Adipocyte (in vitro differentiated cells): ENCODE measurements around the gene LAMTOR2.
A peak's percentile ranks its signal among the peaks of the same experiment; 100 is the strongest.

Experiments used
- DNase-seq: peaks from one replicate; pipeline ENCODE4 v3.0.0-alpha.2; 2015; ENCODE audit warnings: low read depth
- H3K27me3 ChIP-seq: replicated peaks from 2 replicates; pipeline ENCODE4 v1.7.0; 2013; ENCODE audit warnings: mild to moderate bottlenecking, low read length, moderate library complexity; ENCODE audit not compliant: control insufficient read depth, insufficient read depth
- H3K36me3 ChIP-seq: 2 replicates; pipeline ENCODE4 v1.7.0; 2013; ENCODE audit warnings: low read length, mild to moderate bottlenecking, moderate library complexity; ENCODE audit not compliant: control insufficient read depth, insufficient read depth, severe bottlenecking
- H3K4me1 ChIP-seq: 2 replicates; pipeline ENCODE4 v1.7.0; 2013; ENCODE audit warnings: mild to moderate bottlenecking, low read length, moderate library complexity; ENCODE audit not compliant: control insufficient read depth, insufficient read depth
- H3K4me3 ChIP-seq: 2 replicates; pipeline ENCODE4 v1.7.0; 2013; ENCODE audit warnings: mild to moderate bottlenecking, low read length, moderate library complexity
- H3K9ac ChIP-seq: 2 replicates; pipeline ENCODE4 v1.7.0; 2013; ENCODE audit warnings: mild to moderate bottlenecking, low read length, moderate library complexity
- H3K9me3 ChIP-seq: 2 replicates; pipeline ENCODE4 v1.7.0; 2013; ENCODE audit warnings: mild to moderate bottlenecking, low read length, moderate library complexity; ENCODE audit not compliant: control insufficient read depth

Gene LAMTOR2

DNA sequence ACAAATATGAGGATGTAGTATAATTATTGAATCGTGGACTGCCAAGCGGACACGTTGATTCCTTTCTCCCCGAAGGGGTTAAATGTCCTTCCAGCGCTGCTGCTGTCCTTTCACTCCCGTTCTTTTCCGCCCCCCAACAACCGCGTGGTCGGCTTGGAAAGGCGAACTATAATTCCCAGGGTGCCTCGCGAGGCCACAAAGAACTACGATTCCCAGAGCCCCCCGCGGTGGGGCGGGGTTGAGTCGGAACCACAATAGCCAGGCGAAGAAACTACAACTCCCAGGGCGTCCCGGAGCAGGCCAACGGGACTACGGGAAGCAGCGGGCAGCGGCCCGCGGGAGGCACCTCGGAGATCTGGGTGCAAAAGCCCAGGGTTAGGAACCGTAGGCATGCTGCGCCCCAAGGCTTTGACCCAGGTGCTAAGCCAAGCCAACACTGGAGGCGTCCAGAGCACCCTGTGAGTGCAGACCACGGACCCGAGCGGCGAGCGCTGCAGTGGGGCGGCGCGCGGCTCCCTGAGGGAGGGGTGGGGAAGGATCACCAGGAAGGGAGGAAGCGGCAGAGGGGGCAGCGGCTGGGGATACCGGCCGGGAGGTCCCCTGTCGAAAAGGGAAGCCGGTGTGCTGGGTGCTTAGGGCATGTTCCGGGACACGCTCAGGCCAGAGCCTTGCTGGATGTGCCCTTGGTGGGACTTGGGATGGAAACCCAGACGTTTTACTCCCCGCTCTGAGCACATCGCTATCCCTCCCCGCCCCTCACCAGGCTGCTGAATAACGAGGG lies at the start of gene LAMTOR2:
Gene LAMTOR2 (plus strand): TSS at position 283 of the 781 bp plus-strand sequence. CDS start 108 bp downstream, at position 391.
- DNase-seq = peak; percentile 99
- Histone ChIP-seq H3K27me3 (no peaks in the 10 kb centered on the region), H3K36me3 (peaks cover 4% of the 10 kb centered on the region), H3K9ac (peak within 1 kb of the TSS; percentile 99), H3K4me3 (peak within 1 kb of the TSS; percentile 91), H3K4me1 (peaks cover 8% of the 10 kb centered on the region), H3K9me3 (no peaks in the 10 kb centered on the region)

DNA sequence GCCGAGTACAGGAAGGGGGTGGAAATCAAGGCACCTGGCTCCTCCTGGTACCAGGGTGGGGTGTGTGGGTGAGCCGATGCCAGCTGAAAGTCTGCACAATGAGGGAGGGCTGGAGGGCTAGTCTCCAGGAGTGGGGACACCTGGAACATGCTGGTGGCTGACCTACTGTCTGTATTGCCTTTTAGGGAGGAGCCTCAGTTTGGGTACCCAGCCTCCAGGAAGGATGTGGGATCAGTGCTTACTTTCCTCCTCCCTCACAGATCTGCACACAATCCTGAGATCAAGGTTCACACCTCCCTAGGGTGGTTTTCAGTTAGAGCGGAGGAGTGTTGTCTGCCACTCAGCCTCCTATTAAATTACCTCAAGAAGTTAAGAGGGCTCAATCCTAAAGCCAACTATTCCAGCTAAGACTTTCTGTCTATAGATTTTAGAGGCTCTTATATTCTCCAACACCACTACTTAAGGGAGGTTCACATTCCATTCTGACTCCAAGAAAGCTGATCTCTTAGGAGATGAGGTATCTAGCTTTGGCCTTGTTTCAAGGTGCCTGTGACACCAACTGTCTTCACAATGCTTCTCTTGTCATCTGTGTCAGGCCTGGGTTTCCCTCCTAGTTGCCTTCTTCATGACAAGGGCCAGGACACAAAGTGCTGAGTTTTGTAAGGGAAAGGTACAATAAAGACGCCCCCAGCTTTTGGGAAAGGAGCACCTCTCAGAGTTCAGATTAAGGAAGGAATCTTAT lies 49.6 kb upstream of the LAMTOR2 start:
- H3K4me3 ChIP-seq = no peak overlapping the region
- peaks cover 19% of the 10 kb centered on the region for H3K4me1 ChIP-seq
- H3K9me3 ChIP-seq = no peaks in the 10 kb centered on the region
- DNase-seq = no peak
- H3K9ac ChIP-seq = no peak overlapping the region
- no peaks in the 10 kb centered on the region for H3K27me3 ChIP-seq
- H3K36me3 ChIP-seq = peaks cover 20% of the 10 kb centered on the region

DNA sequence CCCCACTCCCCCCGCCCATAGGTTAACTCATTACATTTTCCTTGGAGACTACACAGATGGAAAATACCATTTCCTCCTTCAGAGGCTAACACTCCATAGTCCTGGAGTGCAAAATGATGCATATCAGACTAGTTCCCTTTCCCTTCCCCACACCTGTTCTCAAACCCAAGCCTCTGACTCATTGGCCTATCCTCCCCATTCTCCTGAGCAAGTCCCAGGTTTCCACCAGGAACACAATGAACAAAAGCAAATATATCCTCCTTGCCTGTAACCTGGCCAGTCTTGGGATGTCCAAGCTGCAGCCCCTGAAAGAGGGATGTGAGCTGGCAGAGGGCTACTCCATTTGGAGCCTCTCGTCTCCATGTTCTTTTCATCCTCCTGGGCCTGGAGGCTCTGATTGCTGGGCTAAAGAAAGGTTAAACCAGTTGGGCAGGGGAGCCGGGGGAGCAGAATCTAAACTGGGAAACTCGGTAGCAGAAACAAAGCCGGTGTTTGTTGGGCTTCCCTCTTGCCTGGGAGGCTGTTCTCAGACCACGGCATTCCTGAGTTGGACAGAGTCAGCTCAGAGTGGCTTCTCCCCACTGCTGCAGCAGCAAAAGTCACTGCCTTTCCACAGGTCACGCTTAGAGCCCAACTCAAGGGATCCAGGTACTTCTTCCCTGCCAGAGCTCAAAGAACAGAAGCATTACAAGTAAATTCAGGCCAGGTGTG lies 47.8 kb upstream of the LAMTOR2 start:
- Histone ChIP-seq H3K9ac (no peak overlapping the region), H3K36me3 (peaks cover 38% of the 10 kb centered on the region), H3K27me3 (no peaks in the 10 kb centered on the region), H3K4me1 (peaks cover 9% of the 10 kb centered on the region), H3K9me3 (no peaks in the 10 kb centered on the region), H3K4me3 (no peak overlapping the region)
- no peak for DNase-seq

DNA sequence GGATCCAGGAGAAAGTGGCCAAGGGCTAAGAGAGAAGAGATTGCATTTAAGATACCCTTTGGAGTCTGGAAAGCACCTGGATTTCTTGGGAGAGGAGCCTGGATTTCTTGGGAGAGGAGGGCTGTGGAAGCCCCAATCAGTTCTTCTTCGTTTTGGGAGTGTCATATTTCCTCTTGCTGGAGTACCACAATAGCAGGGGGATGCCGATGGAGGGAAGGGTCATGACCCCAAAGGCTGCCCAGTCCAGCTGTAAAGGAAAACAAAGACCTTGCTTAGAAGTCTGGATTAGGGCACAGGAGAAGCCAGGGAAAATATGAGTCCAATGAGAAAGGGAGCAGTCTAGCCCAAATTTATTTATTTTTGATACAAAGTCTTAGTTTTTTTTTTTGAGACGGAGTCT lies 45.2 kb upstream of the LAMTOR2 start:
- H3K4me3 ChIP-seq = no peak overlapping the region
- DNase-seq = no peak
- peaks cover 4% of the 10 kb centered on the region for H3K4me1 ChIP-seq
- no peak overlapping the region for H3K9ac ChIP-seq
- no peaks in the 10 kb centered on the region for H3K27me3 ChIP-seq
- no peaks in the 10 kb centered on the region for H3K9me3 ChIP-seq
- peaks cover 64% of the 10 kb centered on the region for H3K36me3 ChIP-seq

DNA sequence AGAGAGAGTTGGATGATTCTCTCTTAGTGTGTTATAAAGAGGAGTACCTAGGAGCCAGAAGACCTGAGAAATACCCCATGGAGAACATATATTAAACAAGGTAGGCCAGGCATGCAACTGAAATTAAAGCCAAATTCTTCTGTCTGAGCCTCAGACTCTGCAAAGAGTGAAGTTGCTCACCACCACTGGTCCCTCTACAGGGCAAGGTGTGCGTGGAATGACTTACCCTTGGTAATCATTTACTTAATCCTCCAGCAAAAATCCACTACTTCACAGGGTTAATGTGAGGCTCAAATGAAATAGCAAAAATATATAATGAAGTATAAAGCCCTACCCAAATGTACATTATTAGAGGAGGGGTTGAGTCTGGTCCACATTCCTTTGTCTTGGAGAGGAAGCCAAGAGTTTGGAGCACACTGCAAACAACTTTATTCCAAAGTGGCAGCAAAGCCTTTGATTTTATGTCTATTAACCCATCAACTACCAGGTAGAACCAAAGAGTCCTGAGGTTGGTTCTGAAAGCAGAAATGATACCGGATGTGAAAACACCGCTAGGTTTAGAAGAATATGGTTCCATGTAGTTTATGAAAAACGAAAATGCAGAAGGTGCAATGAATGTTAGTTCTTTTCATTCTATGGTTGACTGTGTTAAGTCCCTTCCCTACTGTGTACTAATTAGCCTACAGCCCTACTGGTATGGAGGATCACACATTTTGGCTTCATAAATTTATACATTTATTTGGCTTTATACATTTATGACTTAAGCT lies 42.3 kb upstream of the LAMTOR2 start:
- Histone ChIP-seq H3K36me3 (peaks cover 80% of the 10 kb centered on the region), H3K9me3 (no peaks in the 10 kb centered on the region), H3K4me1 (no peaks in the 10 kb centered on the region), H3K9ac (no peak overlapping the region), H3K27me3 (no peaks in the 10 kb centered on the region), H3K4me3 (no peak overlapping the region)
- DNase-seq = no peak

DNA sequence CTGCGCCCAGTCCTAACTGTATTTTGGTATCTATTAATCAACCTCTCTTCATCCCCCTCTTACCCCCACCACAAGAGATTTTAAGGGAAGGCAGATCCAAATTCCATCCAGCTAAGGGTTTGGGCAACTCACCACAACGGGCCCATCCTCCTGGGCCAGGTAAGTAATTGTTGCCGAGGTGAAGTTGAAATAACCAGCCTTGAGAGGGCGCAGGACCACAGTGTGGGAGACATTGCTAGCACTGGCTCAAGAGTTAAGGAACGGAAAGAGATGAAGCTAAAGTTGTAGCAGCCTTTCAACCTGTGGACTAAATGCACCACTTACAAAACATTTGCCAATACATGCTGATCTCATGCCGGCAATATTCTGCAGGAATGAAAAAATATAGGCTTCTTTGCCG lies 39.8 kb upstream of the LAMTOR2 start:
- peaks cover 78% of the 10 kb centered on the region for H3K36me3 ChIP-seq
- peaks cover 10% of the 10 kb centered on the region for H3K4me1 ChIP-seq
- no peaks in the 10 kb centered on the region for H3K9me3 ChIP-seq
- no peaks in the 10 kb centered on the region for H3K27me3 ChIP-seq
- no peak for DNase-seq
- H3K9ac ChIP-seq = no peak overlapping the region
- no peak overlapping the region for H3K4me3 ChIP-seq

DNA sequence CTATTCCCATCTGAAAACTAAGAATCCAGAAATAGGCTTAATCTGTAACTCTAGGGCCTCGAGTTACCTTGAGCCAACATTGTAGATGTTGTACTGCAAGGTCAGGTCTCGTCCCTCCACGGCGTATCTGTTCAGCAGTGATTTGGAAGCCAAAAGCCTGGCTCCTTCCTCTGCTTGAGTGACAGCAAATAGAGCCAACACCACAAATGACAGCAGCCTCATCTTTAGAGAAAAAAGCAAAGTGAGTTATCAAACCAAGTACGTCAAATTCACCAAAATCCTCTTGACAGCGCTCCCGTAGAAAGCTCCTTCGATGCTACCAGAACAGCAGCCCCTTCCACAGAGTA lies 34.7 kb upstream of the LAMTOR2 start:
- peak overlapping the region; percentile 89 for H3K4me3 ChIP-seq
- no peaks in the 10 kb centered on the region for H3K27me3 ChIP-seq
- DNase-seq = no peak
- peak overlapping the region; percentile 84 for H3K9ac ChIP-seq
- no peaks in the 10 kb centered on the region for H3K9me3 ChIP-seq
- H3K36me3 ChIP-seq = peaks cover 27% of the 10 kb centered on the region
- H3K4me1 ChIP-seq = peaks cover 11% of the 10 kb centered on the region

DNA sequence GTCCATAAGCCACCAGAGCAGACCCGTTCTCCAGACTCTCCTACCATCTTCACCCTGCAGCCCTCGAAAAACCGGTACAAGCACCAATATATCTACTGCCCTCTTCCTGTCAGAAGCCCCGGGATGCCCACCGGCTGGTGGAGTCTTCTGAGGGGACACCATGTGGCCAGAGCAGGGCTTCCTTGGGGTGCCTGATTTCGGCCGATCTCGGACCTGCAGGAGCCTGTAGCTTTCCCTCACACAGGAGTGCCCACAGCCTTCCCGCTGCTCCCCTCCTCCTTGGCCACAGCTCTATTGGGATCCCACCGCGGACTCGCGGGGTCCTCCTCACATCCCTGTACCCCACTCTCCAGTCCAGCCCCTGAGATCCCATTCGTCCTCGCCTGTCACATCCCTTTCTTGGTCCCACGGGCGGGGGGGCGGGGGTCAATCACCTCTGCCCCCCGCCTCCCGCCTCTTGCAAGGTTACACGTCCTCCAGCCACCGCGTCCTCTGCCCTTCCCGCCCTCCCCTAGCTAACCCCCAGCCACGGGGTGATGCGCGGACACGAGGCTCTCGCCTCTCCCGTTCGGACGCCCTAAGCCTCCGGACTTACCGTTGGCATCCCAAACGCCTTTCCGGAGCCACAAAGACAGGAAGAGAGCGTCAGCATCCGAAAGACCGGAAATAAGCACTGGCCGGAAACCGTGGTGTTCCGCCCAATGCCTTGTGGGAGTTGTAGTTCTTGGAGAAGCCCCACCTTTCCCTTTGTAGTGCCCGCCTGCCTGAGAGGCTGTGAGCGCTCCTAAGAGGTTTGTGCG lies 34.1 kb upstream of the LAMTOR2 start, which contains the start of gene SSR2:
Gene SSR2 (minus strand): TSS at position 659 of the 800 bp plus-strand sequence. CDS start 784 bp downstream, outside the sequence.
- Histone ChIP-seq H3K9me3 (no peaks in the 10 kb centered on the region), H3K27me3 (no peaks in the 10 kb centered on the region), H3K4me3 (peak within 1 kb of the TSS; percentile 89), H3K36me3 (peaks cover 25% of the 10 kb centered on the region), H3K9ac (peak within 1 kb of the TSS; percentile 84), H3K4me1 (peaks cover 11% of the 10 kb centered on the region)
- peak; percentile 99 for DNase-seq

DNA sequence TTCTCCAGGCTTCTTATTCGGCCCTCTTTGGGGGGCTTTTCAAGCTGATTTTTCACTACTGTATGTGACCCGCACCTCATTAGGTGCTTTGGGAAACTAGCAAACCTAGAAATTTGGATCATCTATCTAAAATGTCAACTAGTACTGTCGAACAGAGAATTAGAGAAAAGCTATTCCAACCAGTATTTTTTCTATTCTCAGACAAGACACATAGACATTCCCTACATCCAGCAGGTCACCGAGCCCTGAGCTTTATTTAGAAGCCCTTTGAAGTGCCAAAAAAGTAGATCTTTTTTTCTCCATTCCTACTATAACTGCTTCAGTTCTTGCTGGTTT lies 33.5 kb upstream of the LAMTOR2 start:
- Histone ChIP-seq H3K27me3 (no peaks in the 10 kb centered on the region), H3K9ac (peak overlapping the region; percentile 84), H3K36me3 (peaks cover 22% of the 10 kb centered on the region), H3K4me3 (peak overlapping the region; percentile 89), H3K9me3 (no peaks in the 10 kb centered on the region), H3K4me1 (peaks cover 11% of the 10 kb centered on the region)
- no peak for DNase-seq

DNA sequence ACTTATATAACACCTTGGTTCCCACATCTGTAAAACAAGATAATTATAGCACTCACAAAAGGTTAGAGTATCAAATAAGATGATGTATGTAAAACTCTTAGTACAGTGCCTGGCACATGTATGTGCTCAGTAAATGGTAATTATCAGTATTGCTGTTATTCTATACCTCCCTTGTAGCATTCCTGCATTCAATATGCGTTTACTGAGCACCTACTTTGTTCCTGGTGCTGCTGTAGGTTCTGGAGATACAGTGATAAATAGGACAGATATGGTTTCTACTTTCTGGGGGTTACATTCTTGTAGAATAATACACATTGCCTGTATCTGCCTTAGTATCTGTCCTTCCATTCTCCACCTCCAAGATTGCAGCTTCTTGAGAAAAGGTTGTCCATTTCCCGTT lies 32.6 kb upstream of the LAMTOR2 start:
- Histone ChIP-seq H3K27me3 (no peaks in the 10 kb centered on the region), H3K4me3 (no peak overlapping the region), H3K36me3 (peaks cover 15% of the 10 kb centered on the region), H3K9me3 (no peaks in the 10 kb centered on the region), H3K9ac (no peak overlapping the region), H3K4me1 (peaks cover 11% of the 10 kb centered on the region)
- DNase-seq = no peak
